A549 (cell line): ENCODE data around the gene ITGB8.

Experiments
- CBX2 ChIP-seq: fragments of 200-600 bp; sonication (generic); IDR thresholded peaks from 2 replicates; pipeline ENCODE4 v1.6.1; 2016; ENCODE audit warnings: low read depth, mild to moderate bottlenecking, borderline replicate concordance
- CTCF ChIP-seq: fragments of >200 bp; sonication (Bioruptor Twin); formaldehyde crosslinking; IDR thresholded peaks from 3 replicates; pipeline ENCODE4 v1.5.1; 2016
- HEYL ChIP-seq: fragments of 250-450 bp; sonication (Bioruptor Pico); IDR thresholded peaks from 2 replicates; pipeline ENCODE4 v1.8.0; 2021; ENCODE audit warnings: mild to moderate bottlenecking, moderate library complexity
- POLR2A ChIP-seq: IDR thresholded peaks from 2 replicates; pipeline ENCODE4 v1.6.1; 2012; ENCODE audit warnings: mild to moderate bottlenecking, low read length
- RCOR1 ChIP-seq: fragments of 150-350 bp; IDR thresholded peaks from 2 replicates; pipeline ENCODE4 v1.6.1; 2014; ENCODE audit warnings: antibody characterized with exemption, low read length, low read depth
- USF2 ChIP-seq: fragments of 450-650 bp; IDR thresholded peaks from 2 replicates; pipeline ENCODE4 v1.6.1; 2014; ENCODE audit warnings: antibody characterized with exemption
- TF ChIP-seq, protein P1 (sequence below): fragments of 150-350 bp; IDR thresholded peaks from 2 replicates; pipeline ENCODE4 v1.6.1; 2014; ENCODE audit warnings: low read depth, mild to moderate bottlenecking, low read length
- TF ChIP-seq, protein P2 (sequence below): fragments of 200-600 bp; sonication (generic); IDR thresholded peaks from 2 replicates; pipeline ENCODE4 v1.6.1; 2016; ENCODE audit warnings: antibody characterized with exemption, mild to moderate bottlenecking, moderate library complexity

DNA sequence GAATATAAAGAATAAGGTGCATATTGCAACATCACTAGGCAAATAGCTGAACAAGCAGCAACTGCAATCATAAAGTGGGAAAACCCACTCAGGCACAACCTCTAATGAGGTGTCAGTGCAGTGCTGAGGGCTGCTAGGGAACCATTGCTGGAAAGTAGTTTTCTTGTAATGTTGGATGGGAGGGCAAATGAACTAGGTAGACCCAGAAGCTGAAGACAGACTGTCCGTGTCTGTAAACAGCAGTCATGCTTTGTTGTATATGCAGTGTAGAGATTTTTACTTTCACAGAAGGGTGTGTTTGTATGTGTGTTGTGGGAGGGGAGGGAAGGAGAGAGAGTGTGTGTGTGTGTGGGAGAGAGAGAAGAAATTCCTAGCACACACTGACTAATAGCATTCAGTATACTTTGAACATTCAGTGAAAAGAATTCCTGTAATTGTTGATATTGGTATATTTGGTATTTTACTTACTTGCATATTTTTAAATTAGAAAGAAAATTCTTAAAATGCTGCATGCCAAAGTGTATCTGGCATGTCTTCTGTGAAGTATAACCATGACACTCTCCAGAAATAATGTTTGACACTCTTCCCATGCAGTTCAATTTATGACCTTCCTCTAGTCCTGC, 28.8 kb downstream of the ITGB8 start:
- TF ChIP-seq POLR2A (no peak), RCOR1 (no peak), CBX2 (no peak), USF2 (no peak), CTCF (no peak), HEYL (CRISPR knock-in tag) (no peak)
- TF ChIP-seq, protein P1, sequence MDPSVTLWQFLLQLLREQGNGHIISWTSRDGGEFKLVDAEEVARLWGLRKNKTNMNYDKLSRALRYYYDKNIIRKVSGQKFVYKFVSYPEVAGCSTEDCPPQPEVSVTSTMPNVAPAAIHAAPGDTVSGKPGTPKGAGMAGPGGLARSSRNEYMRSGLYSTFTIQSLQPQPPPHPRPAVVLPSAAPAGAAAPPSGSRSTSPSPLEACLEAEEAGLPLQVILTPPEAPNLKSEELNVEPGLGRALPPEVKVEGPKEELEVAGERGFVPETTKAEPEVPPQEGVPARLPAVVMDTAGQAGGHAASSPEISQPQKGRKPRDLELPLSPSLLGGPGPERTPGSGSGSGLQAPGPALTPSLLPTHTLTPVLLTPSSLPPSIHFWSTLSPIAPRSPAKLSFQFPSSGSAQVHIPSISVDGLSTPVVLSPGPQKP: no peak
- TF ChIP-seq, protein P2, sequence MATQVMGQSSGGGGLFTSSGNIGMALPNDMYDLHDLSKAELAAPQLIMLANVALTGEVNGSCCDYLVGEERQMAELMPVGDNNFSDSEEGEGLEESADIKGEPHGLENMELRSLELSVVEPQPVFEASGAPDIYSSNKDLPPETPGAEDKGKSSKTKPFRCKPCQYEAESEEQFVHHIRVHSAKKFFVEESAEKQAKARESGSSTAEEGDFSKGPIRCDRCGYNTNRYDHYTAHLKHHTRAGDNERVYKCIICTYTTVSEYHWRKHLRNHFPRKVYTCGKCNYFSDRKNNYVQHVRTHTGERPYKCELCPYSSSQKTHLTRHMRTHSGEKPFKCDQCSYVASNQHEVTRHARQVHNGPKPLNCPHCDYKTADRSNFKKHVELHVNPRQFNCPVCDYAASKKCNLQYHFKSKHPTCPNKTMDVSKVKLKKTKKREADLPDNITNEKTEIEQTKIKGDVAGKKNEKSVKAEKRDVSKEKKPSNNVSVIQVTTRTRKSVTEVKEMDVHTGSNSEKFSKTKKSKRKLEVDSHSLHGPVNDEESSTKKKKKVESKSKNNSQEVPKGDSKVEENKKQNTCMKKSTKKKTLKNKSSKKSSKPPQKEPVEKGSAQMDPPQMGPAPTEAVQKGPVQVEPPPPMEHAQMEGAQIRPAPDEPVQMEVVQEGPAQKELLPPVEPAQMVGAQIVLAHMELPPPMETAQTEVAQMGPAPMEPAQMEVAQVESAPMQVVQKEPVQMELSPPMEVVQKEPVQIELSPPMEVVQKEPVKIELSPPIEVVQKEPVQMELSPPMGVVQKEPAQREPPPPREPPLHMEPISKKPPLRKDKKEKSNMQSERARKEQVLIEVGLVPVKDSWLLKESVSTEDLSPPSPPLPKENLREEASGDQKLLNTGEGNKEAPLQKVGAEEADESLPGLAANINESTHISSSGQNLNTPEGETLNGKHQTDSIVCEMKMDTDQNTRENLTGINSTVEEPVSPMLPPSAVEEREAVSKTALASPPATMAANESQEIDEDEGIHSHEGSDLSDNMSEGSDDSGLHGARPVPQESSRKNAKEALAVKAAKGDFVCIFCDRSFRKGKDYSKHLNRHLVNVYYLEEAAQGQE: no peak
